Mesenchymal stem cell (in vitro differentiated cells and primary cell): ENCODE results near the gene PDE6B.

Experiments used
- DNase-seq: peaks from one replicate; pipeline ENCODE4 v3.0.0-alpha.2; 2013
- H2AFZ ChIP-seq: one replicate; pipeline ENCODE4 v1.6.1; 2013; ENCODE audit warnings: low read depth, mild to moderate bottlenecking, control low read depth, inconsistent platforms, low read length, moderate library complexity
- H2AK5ac ChIP-seq: 2 replicates; pipeline ENCODE4 v1.6.1; 2013; ENCODE audit warnings: low read length, moderate library complexity, mild to moderate bottlenecking, inconsistent platforms; ENCODE audit not compliant: severe bottlenecking
- H2BK120ac ChIP-seq: one replicate; pipeline ENCODE4 v1.6.1; 2013; ENCODE audit warnings: low read depth, mild to moderate bottlenecking, inconsistent platforms, low read length, moderate library complexity
- H2BK12ac ChIP-seq, 2 experiments: one replicate each; pipeline ENCODE4 v1.6.1; 2013; ENCODE audit warnings: inconsistent platforms in 2 of 2, low read length in 2 of 2, mild to moderate bottlenecking in 2 of 2, moderate library complexity in 2 of 2, control low read depth in 1 of 2
- H2BK15ac ChIP-seq: one replicate; pipeline ENCODE4 v1.6.1; 2013; ENCODE audit warnings: mild to moderate bottlenecking, low read depth, inconsistent platforms; ENCODE audit not compliant: poor library complexity, severe bottlenecking
- H2BK5ac ChIP-seq: 2 replicates; pipeline ENCODE4 v1.6.1; 2013; ENCODE audit warnings: low read depth, mild to moderate bottlenecking, low read length, control low read depth, inconsistent platforms; ENCODE audit not compliant: poor library complexity, severe bottlenecking
- H3K14ac ChIP-seq, 2 experiments: one replicate each; pipeline ENCODE4 v1.6.1; 2013; ENCODE audit warnings: inconsistent platforms in 2 of 2, low read length in 2 of 2, control low read depth in 1 of 2, mild to moderate bottlenecking in 1 of 2, moderate library complexity in 1 of 2
- H3K18ac ChIP-seq, 2 experiments: one replicate each; pipeline ENCODE4 v1.6.1; 2013; ENCODE audit warnings: inconsistent platforms in 2 of 2, low read length in 2 of 2, control low read depth in 1 of 2, low read depth in 1 of 2, mild to moderate bottlenecking in 1 of 2
- H3K23ac ChIP-seq, 2 experiments: one replicate each; pipeline ENCODE4 v1.6.1; 2013; ENCODE audit warnings: inconsistent platforms in 2 of 2, low read length in 2 of 2, mild to moderate bottlenecking in 2 of 2, moderate library complexity in 2 of 2, control low read depth in 1 of 2
- H3K27ac ChIP-seq: 2 replicates; pipeline ENCODE4 v1.5.1; 2013; ENCODE audit warnings: mild to moderate bottlenecking, moderate library complexity, low read length, control low read depth, inconsistent platforms; ENCODE audit not compliant: poor library complexity, severe bottlenecking
- H3K27me3 ChIP-seq, 2 experiments: 2 replicates each; pipeline versions ENCODE4 v1.6.1 to v1.7.0; 2013; ENCODE audit warnings: low read length in 2 of 2, mild to moderate bottlenecking in 2 of 2, moderate library complexity in 2 of 2, control low read depth in 1 of 2, inconsistent platforms in 1 of 2; ENCODE audit not compliant: control insufficient read depth in 1 of 2, insufficient read depth in 1 of 2
- H3K36me3 ChIP-seq, 2 experiments: 2 replicates each; pipeline versions ENCODE4 v1.6.1 to v1.7.0; 2013; ENCODE audit warnings: low read length in 2 of 2, control low read depth in 1 of 2, inconsistent platforms in 1 of 2, low read depth in 1 of 2, mild to moderate bottlenecking in 1 of 2; ENCODE audit not compliant: insufficient read depth in 2 of 2, control insufficient read depth in 1 of 2
- H3K4ac ChIP-seq, 2 experiments: one replicate each; pipeline ENCODE4 v1.6.1; 2013; ENCODE audit warnings: inconsistent platforms in 2 of 2, low read length in 2 of 2, mild to moderate bottlenecking in 2 of 2, moderate library complexity in 2 of 2, control low read depth in 1 of 2, low read depth in 1 of 2
- H3K4me1 ChIP-seq: 2 replicates; pipeline ENCODE4 v1.6.1; 2013; ENCODE audit warnings: low read depth, low read length, control low read depth; ENCODE audit not compliant: control insufficient read depth, insufficient read depth
- H3K4me2 ChIP-seq: 2 replicates; pipeline ENCODE4 v1.6.1; 2013; ENCODE audit warnings: low read length, mild to moderate bottlenecking, inconsistent platforms; ENCODE audit not compliant: poor library complexity, severe bottlenecking
- H3K4me3 ChIP-seq, 2 experiments: 2 replicates each; pipeline versions ENCODE4 v1.5.1 to v1.7.0; 2013; ENCODE audit warnings: low read length in 2 of 2, mild to moderate bottlenecking in 2 of 2, control low read depth in 1 of 2, low read depth in 1 of 2; ENCODE audit not compliant: insufficient read depth in 1 of 2
- H3K79me1 ChIP-seq: replicated peaks from 2 replicates; pipeline ENCODE4 v1.6.1; 2013; ENCODE audit warnings: mild to moderate bottlenecking, control low read depth, low read length, inconsistent platforms; ENCODE audit not compliant: poor library complexity, severe bottlenecking
- H3K9ac ChIP-seq: 2 replicates; pipeline ENCODE4 v1.7.0; 2013; ENCODE audit warnings: mild to moderate bottlenecking, low read length, moderate library complexity
- H3K9me3 ChIP-seq: 2 replicates; pipeline ENCODE4 v1.7.0; 2013; ENCODE audit warnings: mild to moderate bottlenecking, low read length; ENCODE audit not compliant: control insufficient read depth
- H4K8ac ChIP-seq: one replicate; pipeline ENCODE4 v1.6.1; 2013; ENCODE audit warnings: inconsistent platforms, mild to moderate bottlenecking, low read length, moderate library complexity
- H4K91ac ChIP-seq: one replicate; pipeline ENCODE4 v1.6.1; 2013; ENCODE audit warnings: mild to moderate bottlenecking, low read length, inconsistent platforms
- WGBS: methylation state at CpG from one replicate; pipeline ENCODE4 v1.1.7; 2013; ENCODE audit warnings: mixed read lengths; 5-methylcytosine and 5-hydroxymethylcytosine counted together

The PDE6B gene

GRCh38 chr4:653831-654502 is 28.6 kb downstream of the PDE6B start:
- Histone ChIP-seq H3K4me2 (no peak overlapping the region), H3K79me1 (no peaks in the 10 kb centered on the region), H3K23ac (no peak overlapping the region), H2BK12ac (no peak overlapping the region), H2AK5ac (no peak overlapping the region), H3K4me3 (no peak overlapping the region), H2BK15ac (no peak overlapping the region), H3K36me3 (no peaks in the 10 kb centered on the region), H4K8ac (no peak overlapping the region), H2BK5ac (no peak overlapping the region), H4K91ac (no peak overlapping the region), H3K14ac (no peak overlapping the region), H2AFZ (no peak overlapping the region), H3K4me1 (peaks cover 1% of the 10 kb centered on the region), H3K9me3 (no peaks in the 10 kb centered on the region), H3K27me3 (peaks cover 0 to 57% of the 10 kb centered on the region in 2 experiments), H3K4ac (no peak overlapping the region), H3K9ac (no peak overlapping the region), H3K18ac (no peak overlapping the region), H3K27ac (no peak overlapping the region), H2BK120ac (no peak overlapping the region)
- 94% methylated on average over 28 of the region's 29 CpGs for WGBS
- no peak for DNase-seq

- H3K18ac ChIP-seq, result no peak overlapping the region
- H3K14ac ChIP-seq, result no peak overlapping the region
- H3K27me3 ChIP-seq, result peaks cover 0 to 53% of the 10 kb centered on the region in 2 experiments
- H2BK120ac ChIP-seq, result no peak overlapping the region
- no peak overlapping the region for H3K23ac ChIP-seq
- no peak overlapping the region for H3K27ac ChIP-seq
- no peak overlapping the region for H2BK5ac ChIP-seq
- H2BK12ac ChIP-seq, result no peak overlapping the region
- no peak overlapping the region for H2AFZ ChIP-seq
- H3K9me3 ChIP-seq, result no peaks in the 10 kb centered on the region
- H3K36me3 ChIP-seq, result no peaks in the 10 kb centered on the region
- no peak overlapping the region for H4K91ac ChIP-seq
- H3K79me1 ChIP-seq, result no peaks in the 10 kb centered on the region
- DNase-seq, result no peak
- H2BK15ac ChIP-seq, result no peak overlapping the region
- no peak overlapping the region for H2AK5ac ChIP-seq
- H3K4me1 ChIP-seq, result peaks cover 1% of the 10 kb centered on the region
- no peak overlapping the region for H4K8ac ChIP-seq
- H3K4ac ChIP-seq, result no peak overlapping the region
- no peak overlapping the region for H3K9ac ChIP-seq
- 94% methylated on average over 17 of the region's 17 CpGs for WGBS
- no peak overlapping the region for H3K4me3 ChIP-seq
- no peak overlapping the region for H3K4me2 ChIP-seq
Observed at GRCh38 chr4:654503-654845, 29.1 kb downstream of the PDE6B start.

- Histone ChIP-seq H3K9me3 (no peaks in the 10 kb centered on the region), H3K14ac (no peak overlapping the region), H2BK120ac (no peak overlapping the region), H2AK5ac (no peak overlapping the region), H3K4ac (no peak overlapping the region), H3K4me3 (no peak overlapping the region), H3K27me3 (peaks cover 0 to 48% of the 10 kb centered on the region in 2 experiments), H2BK5ac (no peak overlapping the region), H3K4me2 (no peak overlapping the region), H3K18ac (no peak overlapping the region), H2AFZ (no peak overlapping the region), H3K9ac (no peak overlapping the region), H4K91ac (no peak overlapping the region), H4K8ac (no peak overlapping the region), H3K27ac (no peak overlapping the region), H2BK15ac (no peak overlapping the region), H3K4me1 (peaks cover 1% of the 10 kb centered on the region), H2BK12ac (no peak overlapping the region), H3K79me1 (no peaks in the 10 kb centered on the region), H3K23ac (no peak overlapping the region), H3K36me3 (no peaks in the 10 kb centered on the region)
- 78% methylated on average over 17 of the region's 17 CpGs for WGBS
- no peak for DNase-seq
Observed at GRCh38 chr4:654871-655463, 29.6 kb downstream of the PDE6B start.

GRCh38 chr4:655464-656151 is 30.2 kb downstream of the PDE6B start:
- Histone ChIP-seq H3K4me3 (no peak overlapping the region), H3K14ac (no peak overlapping the region), H2AK5ac (no peak overlapping the region), H3K23ac (no peak overlapping the region), H4K91ac (no peak overlapping the region), H3K9me3 (no peaks in the 10 kb centered on the region), H2BK12ac (no peak overlapping the region), H3K4ac (no peak overlapping the region), H2BK15ac (no peak overlapping the region), H4K8ac (no peak overlapping the region), H2AFZ (no peak overlapping the region), H3K9ac (no peak overlapping the region), H3K4me1 (peaks cover 1% of the 10 kb centered on the region), H3K27ac (no peak overlapping the region), H3K36me3 (no peaks in the 10 kb centered on the region), H3K27me3 (peaks cover 0 to 42% of the 10 kb centered on the region in 2 experiments), H2BK120ac (no peak overlapping the region), H3K79me1 (no peaks in the 10 kb centered on the region), H3K18ac (no peak overlapping the region), H2BK5ac (no peak overlapping the region), H3K4me2 (no peak overlapping the region)
- 89% methylated on average over 23 of the region's 26 CpGs for WGBS
- DNase-seq, result no peak
